Measurements from ENCODE around the gene MME.

DNA sequence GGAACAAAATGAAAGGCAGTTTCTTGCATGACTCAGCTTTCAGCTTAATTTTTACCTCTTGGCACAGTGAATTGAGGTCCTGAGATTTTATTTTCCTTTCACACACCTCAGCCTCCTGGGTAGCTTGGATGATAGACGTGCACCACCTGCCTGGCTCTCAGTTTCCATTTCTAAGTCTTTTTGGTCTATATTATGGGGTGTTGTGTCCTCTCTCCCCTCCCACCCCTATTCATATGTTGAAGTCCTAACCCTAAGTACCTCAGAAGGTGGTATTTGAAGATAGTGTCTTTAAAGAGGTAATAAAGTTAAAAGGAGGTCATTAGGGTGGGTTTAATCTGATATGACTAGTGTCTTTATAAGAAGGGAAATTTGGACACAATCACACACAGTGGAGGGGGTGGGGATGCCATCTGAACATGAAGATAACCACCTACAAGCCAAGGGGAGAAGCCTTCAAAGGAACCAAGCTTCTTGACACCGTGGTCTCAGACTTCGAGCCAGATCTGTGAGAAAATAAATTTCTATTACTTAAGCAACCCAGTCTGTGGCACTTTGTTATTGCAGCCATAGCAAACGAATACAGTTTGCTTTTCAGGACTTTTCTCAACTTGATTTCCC, 128.2 kb downstream of the MME start:
- TF ChIP-seq, protein P1, sequence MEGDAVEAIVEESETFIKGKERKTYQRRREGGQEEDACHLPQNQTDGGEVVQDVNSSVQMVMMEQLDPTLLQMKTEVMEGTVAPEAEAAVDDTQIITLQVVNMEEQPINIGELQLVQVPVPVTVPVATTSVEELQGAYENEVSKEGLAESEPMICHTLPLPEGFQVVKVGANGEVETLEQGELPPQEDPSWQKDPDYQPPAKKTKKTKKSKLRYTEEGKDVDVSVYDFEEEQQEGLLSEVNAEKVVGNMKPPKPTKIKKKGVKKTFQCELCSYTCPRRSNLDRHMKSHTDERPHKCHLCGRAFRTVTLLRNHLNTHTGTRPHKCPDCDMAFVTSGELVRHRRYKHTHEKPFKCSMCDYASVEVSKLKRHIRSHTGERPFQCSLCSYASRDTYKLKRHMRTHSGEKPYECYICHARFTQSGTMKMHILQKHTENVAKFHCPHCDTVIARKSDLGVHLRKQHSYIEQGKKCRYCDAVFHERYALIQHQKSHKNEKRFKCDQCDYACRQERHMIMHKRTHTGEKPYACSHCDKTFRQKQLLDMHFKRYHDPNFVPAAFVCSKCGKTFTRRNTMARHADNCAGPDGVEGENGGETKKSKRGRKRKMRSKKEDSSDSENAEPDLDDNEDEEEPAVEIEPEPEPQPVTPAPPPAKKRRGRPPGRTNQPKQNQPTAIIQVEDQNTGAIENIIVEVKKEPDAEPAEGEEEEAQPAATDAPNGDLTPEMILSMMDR (IDR thresholded peaks at IDR 0.05): no peak
- TF ChIP-seq ZFX (IDR thresholded peaks at IDR 0.05; ENCODE audit: borderline replicate concordance): no peak

Measured in 22Rv1 (cell line).